Testis (tissue), 2 donors: ENCODE results near the gene PSD2.

ENCODE experiments used
- CTCF ChIP-seq, 3 experiments: fragments of 450-650 bp in 2 of 3; fragments of 200-600 bp in 1 of 3; sonication (generic) in 1 of 3; IDR thresholded peaks; one replicate each; pipeline ENCODE4 v1.5.1; 2016 to 2019; ENCODE audit warnings: antibody characterized with exemption in 3 of 3, mild to moderate bottlenecking in 2 of 3, moderate library complexity in 1 of 3
- POLR2A ChIP-seq: fragments of 450-650 bp; IDR thresholded peaks from one replicate; pipeline ENCODE4 v1.6.1; 2017; ENCODE audit warnings: antibody characterized with exemption, mild to moderate bottlenecking, moderate library complexity

- no peak for TF ChIP-seq CTCF (IDR thresholded peaks at IDR 0.05)
- TF ChIP-seq POLR2A, result no peak
Observed at GRCh38 chr5:139767960-139768359, 27.6 kb upstream of the PSD2 start.
